Neutrophil (primary cell): ENCODE data around the gene BIRC3.

ENCODE experiments used
- H3K27ac ChIP-seq: fragments of 200-600 bp; sonication (generic); 2 replicates; pipeline ENCODE4 v1.5.1; 2016; ENCODE audit warnings: mild to moderate bottlenecking, moderate library complexity
- H3K27me3 ChIP-seq: fragments of 200-600 bp; sonication (generic); 2 replicates; pipeline ENCODE4 v1.6.0; 2016; ENCODE audit warnings: mild to moderate bottlenecking
- H3K36me3 ChIP-seq: fragments of 200-600 bp; sonication (generic); 2 replicates; pipeline ENCODE4 v1.5.1; 2017
- H3K4me1 ChIP-seq, 2 experiments: fragments of 200-600 bp in 1 of 2; sonication (generic) in 1 of 2; 1 replicate in 1 of 2; 2 replicates in 1 of 2; pipeline versions ENCODE4 v1.5.1 to v1.6.1; 2013 to 2016; ENCODE audit warnings: low read depth in 1 of 2, low read length in 1 of 2, mild to moderate bottlenecking in 1 of 2, moderate library complexity in 1 of 2; ENCODE audit not compliant: control insufficient read depth in 1 of 2, insufficient read depth in 1 of 2
- H3K4me3 ChIP-seq, 2 experiments: fragments of 200-600 bp in 1 of 2; sonication (generic) in 1 of 2; 1 replicate in 1 of 2; 2 replicates in 1 of 2; pipeline ENCODE4 v1.5.1; 2013 to 2016; ENCODE audit warnings: low read depth in 1 of 2, low read length in 1 of 2, mild to moderate bottlenecking in 1 of 2, moderate library complexity in 1 of 2
- H3K9me3 ChIP-seq: fragments of 200-600 bp; sonication (generic); 2 replicates; pipeline ENCODE4 v1.5.1; 2016
- CTCF ChIP-seq: fragments of 200-600 bp; sonication (generic); IDR thresholded peaks from 2 replicates; pipeline ENCODE4 v1.5.1; 2016; ENCODE audit warnings: antibody characterized with exemption

BIRC3 gene

GRCh38 chr11:102288725-102289083, 28.6 kb upstream of the BIRC3 start:
- peaks cover 12 to 15% of the 10 kb centered on the region in 2 experiments for H3K4me1 ChIP-seq
- no peak overlapping the region for H3K27ac ChIP-seq
- H3K4me3 ChIP-seq = no peak overlapping the region

DNA sequence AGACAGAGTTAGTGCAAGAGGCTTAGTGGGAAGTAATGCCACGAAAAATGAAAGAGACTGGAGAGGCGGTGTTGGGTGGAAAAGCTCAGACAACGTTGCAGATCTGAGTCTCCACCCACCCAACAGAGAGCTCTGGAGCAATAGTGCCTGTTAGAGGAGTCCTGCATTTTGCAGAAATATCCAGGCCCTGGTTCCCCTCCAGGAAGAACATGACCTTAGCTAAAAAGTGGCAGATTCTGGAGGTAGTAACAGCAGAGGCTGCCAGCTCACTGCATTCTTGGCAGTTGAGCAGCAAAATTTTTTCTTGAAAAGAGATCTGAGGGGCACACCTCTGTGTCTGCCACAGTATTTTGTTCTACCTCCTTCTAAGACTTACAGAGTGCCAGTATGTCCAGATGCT, 27.7 kb upstream of the BIRC3 start:
- Histone ChIP-seq H3K27ac (no peak overlapping the region), H3K9me3 (no peaks in the 10 kb centered on the region), H3K27me3 (no peaks in the 10 kb centered on the region), H3K36me3 (no peaks in the 10 kb centered on the region), H3K4me1 (peaks cover 12 to 17% of the 10 kb centered on the region in 2 experiments), H3K4me3 (no peak overlapping the region)
- no peak for TF ChIP-seq CTCF

More at GRCh38 chr11:102288725-102289083, 28.6 kb upstream of the BIRC3 start:
- Histone ChIP-seq H3K36me3 (no peaks in the 10 kb centered on the region), H3K9me3 (no peaks in the 10 kb centered on the region), H3K27me3 (no peaks in the 10 kb centered on the region)
- TF ChIP-seq CTCF = no peak

GRCh38 chr11:102291831-102292230, 25.5 kb upstream of the BIRC3 start:
- Histone ChIP-seq H3K9me3 (no peaks in the 10 kb centered on the region), H3K27ac (no peak overlapping the region), H3K36me3 (no peaks in the 10 kb centered on the region), H3K4me1 (peaks cover 12 to 14% of the 10 kb centered on the region in 2 experiments), H3K4me3 (no peak overlapping the region), H3K27me3 (no peaks in the 10 kb centered on the region)
- TF ChIP-seq CTCF = no peak

DNA sequence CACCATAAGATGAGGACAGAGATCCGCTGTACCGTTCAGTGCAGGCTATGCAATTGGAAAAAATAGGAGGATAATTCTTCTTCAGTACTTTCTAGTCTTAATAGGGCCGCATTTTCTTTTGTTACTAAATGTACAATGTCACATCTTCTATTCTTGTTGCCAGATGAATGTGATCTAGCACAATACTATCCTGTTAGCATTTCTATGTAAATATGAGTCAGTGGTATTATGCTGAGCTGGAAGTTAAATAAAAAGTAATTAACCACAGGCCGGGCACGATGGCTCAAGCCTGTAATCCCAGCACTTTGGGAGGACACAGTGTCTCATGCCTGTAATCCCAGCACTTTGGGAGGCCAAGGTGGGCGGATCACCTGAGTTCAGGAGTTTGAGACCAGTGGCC, 24.4 kb upstream of the BIRC3 start:
- no peaks in the 10 kb centered on the region for H3K27me3 ChIP-seq
- peaks cover 3 to 5% of the 10 kb centered on the region in 2 experiments for H3K4me1 ChIP-seq
- no peaks in the 10 kb centered on the region for H3K36me3 ChIP-seq
- no peak overlapping the region for H3K27ac ChIP-seq
- no peak for TF ChIP-seq CTCF
- H3K9me3 ChIP-seq = no peaks in the 10 kb centered on the region
- H3K4me3 ChIP-seq = no peak overlapping the region

GRCh38 chr11:102293873-102294601, 23.2 kb upstream of the BIRC3 start:
- H3K4me1 ChIP-seq = peaks cover 0 to 2% of the 10 kb centered on the region in 2 experiments
- H3K27ac ChIP-seq = no peak overlapping the region
- H3K9me3 ChIP-seq = no peaks in the 10 kb centered on the region
- H3K4me3 ChIP-seq = no peak overlapping the region
- H3K27me3 ChIP-seq = no peaks in the 10 kb centered on the region
- no peaks in the 10 kb centered on the region for H3K36me3 ChIP-seq
- TF ChIP-seq CTCF = no peak
